ENCODE measurements around the gene BTBD9. TPM values are rescaled to one million over a fixed set of nuclear protein-coding genes. Genes with fewer than 3 reads are reported as not detected.

Gene BTBD9
- total RNA-seq, 1 experiment from 2014 or later: 7.1 TPM

- DNase-seq (ENCODE audit: low spot score): no peak
These were observed 460.4 kb downstream of the BTBD9 start for GRCh38 chr6:38179300-38179699.

DNA sequence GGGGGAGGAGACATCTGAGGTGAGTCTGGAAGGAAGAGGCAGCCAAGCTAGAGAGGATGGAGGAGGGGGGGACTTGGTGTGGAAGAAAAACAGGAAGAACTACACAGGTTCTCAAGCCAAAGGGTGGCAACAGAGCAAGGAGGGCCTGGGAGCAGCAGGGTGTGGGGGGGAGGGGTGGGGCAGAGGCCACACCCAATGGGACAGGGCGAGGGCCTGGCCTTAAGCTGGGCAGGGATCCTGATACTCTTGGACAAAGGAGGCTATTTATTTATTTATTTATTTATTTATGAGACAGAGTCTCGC lies 461.2 kb downstream of the BTBD9 start:
- no peak for DNase-seq (ENCODE audit: low spot score)

DNA sequence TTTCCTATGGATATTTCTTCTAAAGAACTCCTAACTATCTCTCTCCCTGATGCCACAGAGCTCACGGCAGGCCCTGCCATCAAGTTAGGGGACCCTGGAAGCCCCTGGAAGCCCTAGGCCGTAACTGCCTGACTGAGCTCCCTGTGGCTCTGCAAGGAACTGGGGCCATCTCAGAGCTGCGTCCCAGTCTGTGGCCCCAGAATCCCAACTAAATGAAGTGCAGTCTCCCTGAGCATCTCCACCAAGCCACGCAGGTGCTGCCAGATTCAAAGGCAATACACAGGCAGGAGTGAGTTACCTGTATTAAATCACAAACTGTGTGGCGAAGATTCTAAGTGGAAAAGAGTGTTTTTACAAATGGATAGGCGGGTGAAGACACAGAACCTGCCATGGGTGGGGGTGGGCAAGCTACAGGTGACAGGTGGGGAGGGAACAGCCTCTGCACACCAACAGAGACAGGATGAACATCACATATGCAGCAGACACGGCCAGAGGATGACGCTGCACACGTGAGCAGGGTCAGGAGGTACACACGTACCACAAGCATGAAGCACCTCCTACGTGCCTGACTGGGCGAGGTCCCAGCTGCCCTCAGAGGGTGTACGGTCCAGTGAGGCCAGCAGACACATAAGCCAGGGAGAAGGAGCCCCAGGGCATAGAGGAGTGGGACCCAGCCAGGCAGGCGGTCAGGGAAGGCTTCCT lies 461.7 kb downstream of the BTBD9 start:
- DNase-seq (ENCODE audit: low spot score): no peak

DNA sequence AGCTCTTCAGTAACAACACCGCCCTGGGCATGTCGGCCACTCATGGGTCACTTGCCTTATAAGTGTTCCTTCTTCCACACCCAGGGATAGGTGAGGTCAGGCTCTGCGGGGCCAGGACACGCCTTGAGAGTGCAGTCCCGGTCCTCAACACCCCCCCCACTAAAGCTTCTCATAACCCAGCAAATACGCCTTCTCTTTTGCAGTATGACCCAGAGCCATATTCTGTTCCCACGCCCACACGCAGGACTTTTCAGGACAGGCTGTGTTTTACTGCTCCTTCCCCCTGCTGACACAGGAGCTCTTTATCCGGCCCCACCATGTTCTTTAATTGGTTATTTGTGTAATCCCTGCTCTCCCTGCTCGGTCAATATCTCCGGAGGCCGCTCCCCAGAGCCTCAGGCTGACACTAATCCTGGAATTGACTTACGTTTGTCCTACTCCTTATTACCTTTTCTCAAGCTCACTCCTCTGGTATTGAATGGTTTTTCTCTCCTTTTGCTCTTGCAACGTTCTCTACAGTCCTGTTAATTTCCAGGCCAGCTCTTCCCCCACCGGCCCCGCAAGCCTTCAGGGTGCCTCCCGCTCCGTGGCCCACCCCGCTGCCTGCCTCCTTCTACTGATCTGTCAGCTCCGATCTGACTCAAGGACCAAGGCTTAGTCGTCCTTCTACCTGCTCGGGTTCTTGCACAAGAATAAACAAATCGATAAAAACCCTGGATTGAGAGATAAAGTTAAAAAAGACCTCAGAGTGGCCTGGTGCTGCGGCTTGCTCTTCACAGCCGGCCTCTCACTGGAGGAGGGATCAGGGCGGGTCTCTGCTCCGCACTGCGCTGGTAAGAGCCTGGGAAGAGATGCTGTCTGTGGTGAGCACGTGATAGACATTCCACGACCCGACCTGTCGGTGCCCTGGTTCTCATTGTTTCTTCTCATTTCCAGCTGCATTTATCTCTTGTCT lies 462.7 kb downstream of the BTBD9 start:
- no peak for DNase-seq (ENCODE audit: low spot score)

GRCh38 chr6:38175786-38176185 lies 463.9 kb downstream of the BTBD9 start:
- DNase-seq (ENCODE audit: low spot score): no peak

GRCh38 chr6:38174806-38175495 lies 464.8 kb downstream of the BTBD9 start:
- DNase-seq (ENCODE audit: low spot score): no peak

DNA sequence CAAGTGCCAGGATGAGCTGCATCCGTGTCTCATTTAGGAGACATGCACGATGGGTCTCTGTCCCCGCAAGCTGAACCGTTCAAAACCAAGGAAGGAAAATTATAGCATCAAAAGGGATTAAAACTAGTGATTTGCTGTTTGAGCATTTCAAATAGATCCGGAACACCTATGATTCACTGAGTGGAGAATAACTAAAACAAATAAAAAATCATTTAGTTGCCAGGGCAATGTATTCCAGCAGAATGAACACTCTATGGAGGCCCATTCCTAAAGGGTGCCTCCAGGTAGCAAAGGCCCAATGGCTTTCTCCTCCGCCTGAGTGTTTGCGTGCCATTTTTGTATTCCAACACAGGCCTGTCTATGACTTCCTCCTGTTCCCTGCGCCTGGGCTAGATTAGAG lies 465.4 kb downstream of the BTBD9 start:
- no peak for DNase-seq (ENCODE audit: low spot score)

DNA sequence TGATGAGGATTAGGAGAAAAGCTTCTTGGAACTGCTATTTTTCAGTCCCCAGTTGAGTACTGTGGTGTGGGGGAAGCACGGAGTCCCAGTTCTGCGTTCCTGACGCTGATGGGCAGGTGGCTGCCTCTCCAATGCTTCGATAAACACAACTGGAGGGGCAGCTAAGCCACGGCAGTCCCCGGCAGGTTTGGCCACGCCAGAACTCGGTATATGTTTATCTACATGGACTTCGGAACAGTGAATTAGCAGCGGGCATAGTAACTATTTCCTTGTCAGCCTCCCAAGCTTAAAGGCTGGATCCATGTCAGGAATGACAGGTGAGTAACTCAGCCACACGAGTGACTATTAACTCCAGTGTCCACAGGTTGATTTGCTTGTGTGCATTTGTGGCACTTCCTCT lies 465.8 kb downstream of the BTBD9 start:
- DNase-seq (ENCODE audit: low spot score): no peak

DNA sequence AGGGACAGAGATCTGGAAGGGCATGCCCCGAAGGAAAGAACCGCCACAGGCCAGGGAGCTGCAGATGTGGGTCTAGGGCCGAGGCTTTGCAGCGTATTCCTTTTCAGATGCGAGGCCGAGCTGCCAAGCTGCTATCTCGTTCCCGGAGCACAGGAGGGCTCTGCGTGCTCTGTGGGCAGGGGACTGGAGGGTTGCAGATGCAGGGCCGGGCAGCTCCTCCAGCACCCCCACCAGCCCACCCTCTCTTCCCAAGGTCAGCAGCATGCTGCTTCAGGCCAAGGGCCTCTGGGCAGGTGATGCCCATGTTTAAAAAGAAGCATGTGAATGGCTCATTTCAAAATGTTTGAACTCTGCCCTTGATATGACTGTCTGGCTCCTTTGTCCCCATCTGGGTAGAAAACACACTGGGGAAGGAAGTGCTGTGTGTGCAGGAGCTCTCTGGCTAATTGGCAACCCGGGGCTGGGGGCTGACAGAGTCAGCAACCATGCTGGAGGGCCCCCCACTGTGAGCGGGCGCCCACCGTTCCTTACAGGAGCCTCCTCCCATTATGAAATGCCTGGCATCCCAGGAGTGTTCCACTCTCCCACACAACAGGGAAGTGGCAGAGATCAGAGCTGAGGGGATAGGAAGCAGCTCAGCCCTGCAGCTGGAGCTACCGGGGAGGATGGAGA lies 466.9 kb downstream of the BTBD9 start:
- DNase-seq (ENCODE audit: low spot score): no peak

- no peak for DNase-seq (ENCODE audit: low spot score)
These were observed 467.6 kb downstream of the BTBD9 start for GRCh38 chr6:38171997-38172738.

DNA sequence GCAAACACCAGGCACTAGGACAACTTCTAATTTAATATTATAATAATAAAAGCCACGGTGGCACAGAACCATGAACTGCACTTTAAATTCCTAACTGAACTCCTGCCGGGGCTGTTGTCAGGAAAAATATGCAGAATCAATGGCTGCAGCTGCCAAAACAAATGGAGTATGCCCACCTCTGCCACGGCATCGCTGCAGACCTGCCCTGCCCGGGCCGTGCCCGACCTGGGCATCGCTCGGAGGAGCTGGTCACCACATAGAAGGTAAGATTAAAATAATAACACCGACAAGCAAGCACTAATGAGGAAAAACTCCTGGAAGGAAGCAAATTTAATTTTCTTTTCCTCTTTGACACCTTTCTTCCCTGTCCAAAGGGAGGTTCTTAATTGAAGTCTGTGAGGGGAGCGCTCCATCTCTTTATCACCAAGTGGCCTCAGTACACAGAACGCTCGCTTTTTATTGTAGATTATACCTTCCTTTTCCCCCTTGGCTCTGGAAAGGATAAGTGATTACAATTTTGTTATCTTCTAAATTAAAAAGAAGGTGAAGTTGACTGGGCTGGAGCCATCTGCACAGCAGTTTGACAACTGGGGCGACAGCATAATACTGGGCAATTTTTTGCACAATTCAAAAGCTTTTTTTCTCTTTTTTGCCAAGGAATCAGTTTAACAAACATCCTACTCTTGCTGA lies 468.9 kb downstream of the BTBD9 start:
- no peak for DNase-seq (ENCODE audit: low spot score)

- DNase-seq (ENCODE audit: low spot score): no peak
These were observed 469.7 kb downstream of the BTBD9 start for GRCh38 chr6:38169977-38170526.

DNA sequence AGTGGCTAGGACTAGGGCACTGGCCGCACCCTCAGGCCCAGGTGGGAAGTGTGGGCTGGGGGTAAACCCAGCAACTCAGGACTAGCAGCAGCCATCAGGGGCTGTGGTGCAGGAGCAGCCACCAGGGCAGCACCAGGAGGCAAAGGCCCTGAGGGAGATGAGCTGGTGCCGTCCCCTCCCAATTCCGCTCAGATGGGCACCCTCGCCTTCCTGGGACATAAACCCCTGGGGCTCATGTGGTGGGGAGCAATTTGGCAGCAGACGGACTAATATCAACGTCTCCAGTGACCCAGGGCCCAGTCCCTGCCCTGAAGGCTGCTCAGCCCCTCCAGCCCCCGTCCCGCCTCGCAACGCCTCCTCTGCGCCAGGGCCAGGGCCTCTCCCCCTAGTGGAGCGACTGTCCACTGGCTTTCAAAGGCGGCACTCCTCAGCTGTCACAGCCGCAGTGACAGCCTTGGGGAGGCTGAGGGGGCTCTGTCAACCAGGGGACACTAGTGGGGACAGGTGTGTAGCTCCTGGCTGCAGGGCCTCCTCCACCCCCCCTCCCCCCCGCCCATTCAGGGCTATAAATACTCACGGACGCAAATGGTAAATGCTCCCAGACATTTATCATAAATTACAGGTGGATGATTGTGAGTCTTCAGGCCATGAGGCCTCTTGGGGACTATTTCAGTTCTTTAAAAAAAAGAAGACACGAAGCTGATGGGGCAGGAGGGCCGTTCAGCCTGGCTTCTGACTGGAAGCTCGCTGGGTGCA lies 470.3 kb downstream of the BTBD9 start:
- no peak for DNase-seq (ENCODE audit: low spot score)

GRCh38 chr6:38168699-38169098 lies 471.0 kb downstream of the BTBD9 start:
- no peak for DNase-seq (ENCODE audit: low spot score)

DNA sequence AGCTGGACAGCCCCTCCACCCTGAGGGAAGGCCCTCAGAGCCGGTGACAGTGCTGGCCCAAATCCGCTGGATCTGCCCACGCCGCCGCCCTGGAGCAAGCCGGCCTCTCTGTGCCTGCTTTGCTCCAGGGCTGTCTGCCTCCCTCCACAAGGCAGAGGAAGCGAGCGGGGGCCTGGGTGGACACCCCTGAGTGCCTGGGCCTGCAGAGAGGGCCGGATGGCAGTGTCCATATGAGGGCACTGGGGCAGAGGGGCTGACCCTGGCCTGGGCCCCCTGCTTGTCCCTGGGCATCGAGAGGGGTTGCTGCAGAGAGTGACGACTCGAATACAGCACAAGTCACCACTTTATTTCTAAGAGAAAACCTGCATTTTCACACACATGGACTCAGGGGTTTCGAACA lies 471.6 kb downstream of the BTBD9 start:
- no peak for DNase-seq (ENCODE audit: low spot score)

- DNase-seq (ENCODE audit: low spot score): no peak
These were observed 472.1 kb downstream of the BTBD9 start for GRCh38 chr6:38167598-38167997.

DNA sequence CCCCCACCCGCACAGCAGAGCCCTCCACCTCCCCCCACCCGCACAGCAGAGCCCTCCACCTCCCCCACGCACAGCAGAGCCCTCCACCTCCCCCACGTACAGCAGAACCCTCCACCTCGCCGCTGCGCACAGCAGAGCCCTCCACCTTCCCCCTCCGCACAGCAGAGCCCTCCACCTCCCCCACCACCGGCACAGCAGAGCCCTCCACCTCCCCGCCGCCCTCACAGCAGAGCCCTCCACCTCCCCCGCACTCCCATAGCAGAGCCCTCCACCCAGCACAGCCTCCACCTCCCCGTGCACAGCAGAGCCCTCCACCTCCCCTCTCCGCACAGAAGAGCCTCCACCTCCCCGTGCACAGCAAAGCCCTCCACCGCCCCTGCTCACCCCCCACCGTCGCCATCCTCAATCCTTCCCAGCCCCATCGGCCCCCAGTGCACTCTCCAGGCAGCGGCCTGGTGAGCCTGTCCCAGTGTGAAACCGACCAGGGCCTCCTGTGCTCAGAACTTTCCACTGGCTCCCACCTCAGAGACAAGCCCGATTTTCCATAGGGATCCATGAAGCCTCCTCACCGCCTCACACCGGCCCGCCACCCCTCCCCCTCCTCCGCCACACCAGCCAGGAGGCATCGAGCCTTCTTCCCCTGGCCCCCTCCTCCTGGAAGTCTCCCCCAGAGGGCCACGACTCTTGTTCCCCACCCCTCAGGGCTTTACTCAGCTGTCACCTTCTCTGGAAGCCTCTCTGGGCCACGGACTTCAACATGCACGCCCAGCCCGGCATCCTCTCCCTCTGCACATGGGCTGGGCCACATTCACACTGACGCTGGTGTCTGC lies 473.1 kb downstream of the BTBD9 start:
- DNase-seq (ENCODE audit: low spot score): no peak

DNA sequence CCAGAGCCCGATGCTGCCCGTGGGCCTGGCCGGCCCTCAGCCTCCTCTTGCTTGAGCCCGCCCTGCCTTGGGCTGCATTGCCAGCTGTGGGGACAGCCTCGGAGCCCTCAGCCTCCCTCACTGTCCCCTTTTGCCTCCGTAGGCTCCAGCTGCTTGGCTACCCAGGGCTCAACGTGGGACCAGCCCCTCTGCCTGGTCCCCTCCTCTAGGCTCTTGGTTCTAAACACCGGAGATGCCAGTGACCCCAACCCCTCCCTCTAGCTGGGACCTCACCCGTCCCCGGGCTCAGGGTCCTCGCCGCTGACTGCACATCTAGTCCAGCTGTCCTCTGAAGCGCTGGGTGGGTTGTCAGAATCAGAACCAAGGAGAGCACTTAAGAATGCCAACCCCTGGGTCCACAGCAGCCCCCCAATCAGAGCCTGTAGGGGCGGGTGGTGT lies 475.0 kb downstream of the BTBD9 start:
- DNase-seq (ENCODE audit: low spot score): no peak

DNA sequence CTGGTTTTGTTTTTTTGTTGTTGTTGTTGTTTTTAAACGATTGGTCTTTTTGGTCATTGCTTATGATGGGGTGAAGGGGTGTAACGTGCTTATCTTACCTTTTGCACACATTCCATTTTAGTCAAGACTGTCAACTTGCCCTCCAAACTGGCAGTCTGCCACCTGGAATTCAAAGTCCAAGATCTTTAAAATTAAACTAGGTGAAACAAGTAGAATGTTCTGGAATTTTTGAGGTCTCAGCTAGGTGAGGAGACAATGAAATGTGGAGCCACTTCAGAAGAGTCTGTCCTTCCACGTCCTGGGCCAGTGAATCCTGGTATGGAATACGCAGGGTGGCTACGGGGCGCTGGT lies 475.6 kb downstream of the BTBD9 start:
- no peak for DNase-seq (ENCODE audit: low spot score)
